A549 treated with RU486 at 1 μM for 4 hours (cell line): ENCODE measurements around the gene MOV10. TPM values are rescaled to one million over a fixed set of nuclear protein-coding genes. Genes with fewer than 3 reads are reported as not detected.

Experiments
- total RNA-seq: library from RNA; stranded (reverse); fragments of 200-300 nt; extraction: Qiagen RNA extraction; gene quantifications from 5 replicates; pipeline ENCODE4 v1.2.3, GENCODE V29; 2022; ENCODE audit warnings: low read depth

The MOV10 gene, protein sequence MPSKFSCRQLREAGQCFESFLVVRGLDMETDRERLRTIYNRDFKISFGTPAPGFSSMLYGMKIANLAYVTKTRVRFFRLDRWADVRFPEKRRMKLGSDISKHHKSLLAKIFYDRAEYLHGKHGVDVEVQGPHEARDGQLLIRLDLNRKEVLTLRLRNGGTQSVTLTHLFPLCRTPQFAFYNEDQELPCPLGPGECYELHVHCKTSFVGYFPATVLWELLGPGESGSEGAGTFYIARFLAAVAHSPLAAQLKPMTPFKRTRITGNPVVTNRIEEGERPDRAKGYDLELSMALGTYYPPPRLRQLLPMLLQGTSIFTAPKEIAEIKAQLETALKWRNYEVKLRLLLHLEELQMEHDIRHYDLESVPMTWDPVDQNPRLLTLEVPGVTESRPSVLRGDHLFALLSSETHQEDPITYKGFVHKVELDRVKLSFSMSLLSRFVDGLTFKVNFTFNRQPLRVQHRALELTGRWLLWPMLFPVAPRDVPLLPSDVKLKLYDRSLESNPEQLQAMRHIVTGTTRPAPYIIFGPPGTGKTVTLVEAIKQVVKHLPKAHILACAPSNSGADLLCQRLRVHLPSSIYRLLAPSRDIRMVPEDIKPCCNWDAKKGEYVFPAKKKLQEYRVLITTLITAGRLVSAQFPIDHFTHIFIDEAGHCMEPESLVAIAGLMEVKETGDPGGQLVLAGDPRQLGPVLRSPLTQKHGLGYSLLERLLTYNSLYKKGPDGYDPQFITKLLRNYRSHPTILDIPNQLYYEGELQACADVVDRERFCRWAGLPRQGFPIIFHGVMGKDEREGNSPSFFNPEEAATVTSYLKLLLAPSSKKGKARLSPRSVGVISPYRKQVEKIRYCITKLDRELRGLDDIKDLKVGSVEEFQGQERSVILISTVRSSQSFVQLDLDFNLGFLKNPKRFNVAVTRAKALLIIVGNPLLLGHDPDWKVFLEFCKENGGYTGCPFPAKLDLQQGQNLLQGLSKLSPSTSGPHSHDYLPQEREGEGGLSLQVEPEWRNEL
- total RNA-seq, result 27.8 to 32.5 TPM (median 31.1 TPM) in 5 replicates

DNA sequence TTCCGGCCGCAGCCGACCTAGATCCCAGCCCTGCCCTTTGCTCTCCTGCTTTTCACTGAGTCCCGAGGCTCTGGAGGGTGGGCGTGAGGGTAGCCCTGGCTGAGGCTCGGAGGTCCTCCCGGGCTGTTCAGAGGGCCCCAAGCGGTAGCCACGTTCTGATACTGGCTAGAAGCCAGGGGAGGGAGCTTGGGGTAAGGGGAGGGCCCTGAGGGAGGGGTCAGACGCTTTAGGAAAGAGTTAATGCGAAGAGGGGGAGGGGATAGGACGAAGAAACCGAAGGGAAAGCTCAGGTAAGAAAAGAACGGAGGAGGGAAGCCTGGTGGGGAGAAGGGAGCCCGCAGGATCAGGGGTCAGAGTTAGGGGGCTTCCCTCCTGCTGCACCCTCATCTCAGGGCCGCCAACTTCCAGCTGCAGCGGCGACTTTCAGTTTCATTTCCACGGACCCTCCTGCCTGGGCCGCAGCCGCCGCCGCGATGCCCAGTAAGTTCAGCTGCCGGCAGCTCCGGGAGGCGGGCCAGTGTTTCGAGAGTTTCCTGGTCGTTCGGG, at the start of gene MOV10:
TSS of gene MOV10 (plus strand) at position 220 of the 546 bp plus-strand sequence. CDS start at position 474, 254 bp downstream.

DNA sequence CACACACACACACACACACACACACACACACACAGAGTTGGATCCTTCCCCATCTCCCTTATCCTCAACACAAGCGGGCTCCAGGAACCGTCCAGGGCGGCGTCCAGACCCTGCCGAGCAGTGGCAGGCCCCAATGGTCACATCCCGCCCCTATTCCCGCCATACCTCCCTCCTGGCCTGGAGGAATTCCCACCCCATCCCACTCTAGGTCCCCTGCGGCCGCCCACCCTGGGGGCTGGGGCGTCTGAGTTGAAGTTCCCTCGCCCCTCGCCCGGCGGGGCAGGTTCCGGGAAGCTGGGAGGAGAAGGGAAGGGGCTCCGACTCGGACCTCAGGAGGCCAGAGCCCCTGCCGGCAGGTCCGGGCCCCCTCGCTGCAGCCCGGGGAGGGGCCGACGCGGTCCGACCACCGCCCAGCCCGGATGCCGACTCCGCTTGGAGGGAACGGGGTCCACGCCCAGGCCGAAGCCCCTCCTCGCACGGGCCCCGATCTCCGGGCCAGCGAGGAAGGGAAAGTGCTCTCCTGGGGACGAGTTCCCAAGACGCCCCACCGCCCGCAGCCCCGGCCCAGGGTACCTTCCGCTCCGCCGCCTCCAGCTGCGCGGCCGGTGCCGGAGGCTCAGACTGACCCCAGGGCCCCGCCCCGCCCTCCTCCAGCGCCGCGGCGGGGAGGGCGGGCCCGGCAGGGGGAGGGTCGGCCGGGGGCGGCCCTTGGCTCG, 32.2 kb downstream of the MOV10 start, which contains the start of gene RHOC:
TSS of gene RHOC (minus strand) at position 623 of the 716 bp plus-strand sequence. CDS start 3,328 bp downstream, outside the sequence.

DNA sequence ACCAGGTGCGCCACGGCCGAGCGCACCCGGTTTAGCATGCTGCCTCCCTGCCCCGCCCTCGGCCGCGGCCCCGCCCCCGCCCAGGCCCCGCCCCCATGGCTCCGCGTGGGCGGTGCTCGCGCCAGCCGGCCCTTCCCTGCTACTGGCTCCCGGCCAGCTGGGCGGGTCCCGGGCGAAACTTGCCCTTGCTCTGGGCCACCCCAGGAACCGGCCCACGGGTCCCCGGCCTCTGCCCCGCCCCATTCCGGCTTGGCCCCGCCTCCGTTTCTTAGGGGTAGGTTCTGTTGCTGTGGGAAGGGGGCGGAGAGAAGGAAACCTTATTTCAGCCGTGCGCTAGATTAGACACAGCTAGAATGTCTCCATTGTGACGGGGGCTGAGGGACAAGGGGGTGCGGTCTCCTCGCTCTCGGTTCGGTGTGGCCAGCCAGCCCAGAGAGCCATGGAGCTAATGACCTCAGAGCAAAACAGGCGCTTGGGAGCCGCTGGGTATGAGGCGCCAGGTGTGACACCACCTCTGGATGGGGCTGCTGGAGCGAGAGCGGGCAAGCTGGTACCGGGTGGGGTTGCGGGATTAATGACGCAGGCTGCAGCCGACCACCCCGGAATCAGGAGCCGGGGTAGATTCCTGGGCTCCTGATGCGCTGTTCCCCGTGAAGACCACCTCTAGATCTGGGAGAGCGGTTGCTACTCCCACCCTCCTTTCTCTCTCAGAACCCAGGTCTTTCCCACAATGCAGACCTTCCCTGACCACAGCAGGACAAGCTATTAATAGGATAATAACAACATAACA, 41.0 kb downstream of the MOV10 start, which contains the start of gene PPM1J:
TSS of gene PPM1J (minus strand) at position 69 of the 790 bp plus-strand sequence. CDS start at position 38, 31 bp downstream.

Other genes with a start within 250 kb of the MOV10 start
- 0.18 to 0.57 TPM (median 0.27 TPM) in 5 replicates for gene WNT2B, start 165.7 kb upstream of the MOV10 start, total RNA-seq
- gene ST7L, start 55.5 kb upstream of the MOV10 start, total RNA-seq, result 11.4 to 13.0 TPM (median 11.9 TPM) in 5 replicates
- gene CAPZA1, start 54.8 kb upstream of the MOV10 start, total RNA-seq, result 62.9 to 76.5 TPM (median 71.0 TPM) in 5 replicates
- 355 to 395 TPM (median 361 TPM) in 5 replicates for gene RHOC, start 32.5 kb downstream of the MOV10 start, total RNA-seq
- gene PPM1J, start 40.7 kb downstream of the MOV10 start, total RNA-seq, result 0.78 to 1.7 TPM (median 1.3 TPM) in 5 replicates